GM12878 (cell line): ENCODE data around the gene DIABLO. TPM values are rescaled to one million over a fixed set of nuclear protein-coding genes. Genes with fewer than 3 reads are reported as not detected.

ENCODE experiments used
- ATAC-seq: fragments of 200-7000 bp; cut with Tn5 transposase; 3 replicates; pipeline ENCODE4 v1.9.1; 2020; ENCODE audit warnings: mild to moderate bottlenecking, moderate library complexity
- BruUV-seq: library from RNA; stranded (reverse); fragments of 400-500 nt; replicated peaks from 2 replicates; lab custom pipeline; 2021; lab: Mats Ljungman, UMichigan
- CTCF ChIA-PET: fragments of 300-600 bp; sonication (Branson Sonifier 250); formaldehyde crosslinking; extraction: SDS; loops from one replicate; lab custom pipeline; 2021; ENCODE audit warnings: inconsistent platforms; lab: Yijun Ruan, JAX
- POLR2A ChIA-PET: fragments of 350-600 bp; formaldehyde crosslinking; extraction: SDS; loops from one replicate; lab custom pipeline; 2021; ENCODE audit warnings: inconsistent platforms; lab: Charles Lee
- RAD21 ChIA-PET: fragments of 300-600 bp; sonication (Branson Sonifier 250); formaldehyde crosslinking; loops from one replicate; lab custom pipeline; 2023; ENCODE audit warnings: antibody characterized with exemption; ENCODE audit not compliant: unreplicated experiment; lab: Charles Lee
- SMC1A ChIA-PET: fragments of 300-600 bp; sonication (Branson Sonifier 250); formaldehyde crosslinking; loops from one replicate; lab custom pipeline; 2023; ENCODE audit not compliant: unreplicated experiment, uncharacterized antibody; lab: Charles Lee
- DNase-seq: peaks from one replicate; pipeline ENCODE4 v3.0.0-alpha.2; 2011; ENCODE audit warnings: low read depth, low spot score
- FAIRE-seq: peaks from 3 replicates; lab custom pipeline; 2011; peaks lifted over from hg19 to GRCh38; lab: Jason Lieb, UNC
- H2AFZ ChIP-seq: 2 replicates; pipeline ENCODE4 v1.6.0; 2011; ENCODE audit warnings: low read depth, low read length, control low read depth; ENCODE audit not compliant: control insufficient read depth
- H3K27ac ChIP-seq: 2 replicates; pipeline ENCODE4 v1.5.1; 2011; ENCODE audit warnings: control low read depth; ENCODE audit not compliant: control insufficient read depth, insufficient read depth
- H3K27me3 ChIP-seq, 2 experiments: replicated peaks in 1 of 2; 2 replicates each; pipeline versions ENCODE4 v1.6.0 to v1.6.1; 2011; ENCODE audit warnings: low read length in 1 of 2; ENCODE audit not compliant: control insufficient read depth in 2 of 2, insufficient read depth in 2 of 2
- H3K36me3 ChIP-seq, 2 experiments: 2 replicates each; pipeline ENCODE4 v1.5.1; 2011; ENCODE audit warnings: low read length in 1 of 2; ENCODE audit not compliant: control insufficient read depth in 2 of 2, insufficient read depth in 2 of 2
- H3K4me1 ChIP-seq: 2 replicates; pipeline ENCODE4 v1.6.1; 2011; ENCODE audit warnings: mild to moderate bottlenecking, low read length, moderate library complexity, mixed read lengths; ENCODE audit not compliant: control insufficient read depth, insufficient read depth
- H3K4me2 ChIP-seq: 2 replicates; pipeline ENCODE4 v1.6.0; 2011; ENCODE audit warnings: control low read depth; ENCODE audit not compliant: control insufficient read depth, insufficient read depth
- H3K4me3 ChIP-seq: fragments of 200-600 bp; sonication (generic); 2 replicates; pipeline ENCODE4 v1.5.1; 2016
- H3K79me2 ChIP-seq: 2 replicates; pipeline ENCODE4 v1.6.0; 2011; ENCODE audit warnings: low read length; ENCODE audit not compliant: control insufficient read depth, insufficient read depth
- H3K9ac ChIP-seq: 2 replicates; pipeline ENCODE4 v1.8.0; 2011; ENCODE audit warnings: low read length, control low read depth, mixed read lengths; ENCODE audit not compliant: control insufficient read depth, insufficient read depth
- H3K9me3 ChIP-seq: replicated peaks from 3 replicates; pipeline ENCODE4 v1.5.1; 2011; ENCODE audit warnings: mild to moderate bottlenecking, low read length; ENCODE audit not compliant: control insufficient read depth, insufficient read depth
- H4K20me1 ChIP-seq: 2 replicates; pipeline ENCODE4 v1.6.0; 2011; ENCODE audit not compliant: control insufficient read depth, insufficient read depth
- CREB1 ChIP-seq: IDR thresholded peaks from 2 replicates; pipeline ENCODE4 v1.6.1; 2012; ENCODE audit warnings: low read depth, mild to moderate bottlenecking, inconsistent platforms
- KAT2A ChIP-seq: conservative IDR thresholded peaks from 2 replicates; pipeline ENCODE4 v1.6.1; 2011; ENCODE audit warnings: low read depth, low read length; ENCODE audit not compliant: control insufficient read depth
- NFXL1 ChIP-seq: fragments of 450-650 bp; IDR thresholded peaks from 2 replicates; pipeline ENCODE4 v1.6.1; 2017; ENCODE audit warnings: antibody characterized with exemption, mild to moderate bottlenecking, borderline replicate concordance
- NR2F1 ChIP-seq: fragments of 450-650 bp; conservative IDR thresholded peaks from 2 replicates; pipeline ENCODE4 v1.6.1; 2017; ENCODE audit warnings: mild to moderate bottlenecking
- PAX5 ChIP-seq: IDR thresholded peaks from 2 replicates; pipeline ENCODE4 v1.6.1; 2011; ENCODE audit warnings: low read depth, low read length, borderline replicate concordance
- RAD51 ChIP-seq: fragments of 450-650 bp; IDR thresholded peaks from 2 replicates; pipeline ENCODE4 v1.6.1; 2016; ENCODE audit warnings: moderate library complexity, mild to moderate bottlenecking, inconsistent platforms
- WGBS: methylation state at CpG from one replicate; pipeline ENCODE4 v1.1.6; 2016; ENCODE audit warnings: low lambda C conversion rate; ENCODE audit not compliant: insufficient replicate concordance, insufficient coverage; ENCODE audit errors: missing lambda C conversion rate; 5-methylcytosine and 5-hydroxymethylcytosine counted together
- in situ Hi-C: fragments of 300-500 bp; cut with MboI; formaldehyde crosslinking; loops from 9 replicates; pipeline ENCODE4 v1.14.3; 2018; ENCODE audit warnings: mixed read lengths
- intact Hi-C: fragments of 100-400 bp; cut with micrococcal nuclease; formaldehyde crosslinking; loops from one replicate; pipeline ENCODE4 v1.14.2; 2022; ENCODE audit not compliant: unreplicated experiment
- polyA plus RNA-seq, 11 experiments: library from polyadenylated mRNA; depleted of rRNA in 4 of 11; unstranded in 6 of 11; stranded (reverse) in 5 of 11; fragments of >200 nt; fragmentation: Nextera tagmentation in 4 of 11; fragmentation: Illumina TruSeq in 1 of 11; extraction: Ambion mirVana in 4 of 11; extraction: Trizol in 1 of 11; gene quantifications; 1 replicate in 1 of 11; 2 replicates in 10 of 11; pipeline versions ENCODE4 v1.2.1 to v1.2.3, GENCODE V29; 2011 to 2016; ENCODE audit warnings: inconsistent platforms in 2 of 11, missing spikeins in 2 of 11, low read depth in 1 of 11
- total RNA-seq, 4 experiments: library from RNA; depleted of rRNA in 3 of 4; stranded (reverse); fragments of >200 nt in 3 of 4; fragmentation: Illumina TruSeq in 1 of 4; extraction: Trizol in 1 of 4; gene quantifications; 2 replicates each; pipeline versions ENCODE4 v1.2.1 to v1.2.3, GENCODE V29; 2013 to 2021
- TF ChIP-seq, protein P1 (sequence below): IDR thresholded peaks from 2 replicates; pipeline ENCODE4 v1.6.1; 2011; ENCODE audit warnings: low read depth, mild to moderate bottlenecking, low read length, moderate library complexity, borderline replicate concordance; ENCODE audit errors: extremely low read depth
- TF ChIP-seq, protein P2 (sequence below): IDR thresholded peaks from 2 replicates; pipeline ENCODE4 v1.6.1; 2011; ENCODE audit warnings: mild to moderate bottlenecking, low read depth, low read length, moderate library complexity; ENCODE audit not compliant: insufficient replicate concordance
- TF ChIP-seq, protein P3 (sequence below): IDR thresholded peaks from 2 replicates; pipeline ENCODE4 v1.6.1; 2012; ENCODE audit warnings: improper control_type of control experiment, low read depth, low read length; ENCODE audit not compliant: insufficient replicate concordance

The DIABLO gene
- total and polyA plus RNA-seq, 10 of the 15 experiments (the other 5 are each of a cell fraction or from before 2014, with no cell fraction given) = 18.3 to 69.9 (median 46.2) TPM

DNA sequence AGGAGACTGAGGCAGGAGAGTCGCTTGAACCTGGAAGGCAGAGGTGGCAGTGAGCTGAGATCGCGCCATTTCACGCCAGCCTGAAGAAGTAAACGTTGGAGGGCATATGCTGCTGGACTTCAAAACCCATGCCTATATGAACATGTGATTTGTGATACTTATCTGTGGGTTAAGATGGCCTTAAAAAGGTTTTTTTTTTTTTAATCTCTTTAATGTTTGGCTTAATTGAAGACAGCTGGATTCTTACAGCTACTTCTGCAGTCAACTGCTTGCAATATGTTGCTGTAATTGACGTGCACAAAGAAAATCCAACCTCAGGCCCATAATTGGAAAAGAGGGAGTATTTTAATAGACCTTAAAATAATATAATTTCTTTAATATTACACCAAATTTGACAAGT is 23.8 kb downstream of the DIABLO start:
- ATAC-seq = no peak
- Histone ChIP-seq H3K4me1 (no peaks in the 10 kb centered on the region), H3K27ac (no peak overlapping the region), H3K9ac (no peak overlapping the region), H3K27me3 (peaks cover 0 to 5% of the 10 kb centered on the region in 2 experiments; a peak in 3 of 4 replicates), H2AFZ (no peak overlapping the region), H3K4me3 (no peak overlapping the region), H3K9me3 (no peaks in the 10 kb centered on the region; the same call in 2 of the 3 replicates), H3K36me3 (peaks cover 0 to 3% of the 10 kb centered on the region in 2 experiments; a peak in 2 of 4 replicates), H3K79me2 (no peaks in the 10 kb centered on the region), H4K20me1 (no peaks in the 10 kb centered on the region; the same call in 1 of the 2 replicates), H3K4me2 (no peak overlapping the region)
- ChIA-PET CTCF (interaction anchor here (1.1 kb wide), 1 partner anchor 14 kb away, joined by 3 read pairs; no protein-coding TSS in a partner anchor), POLR2A (no interaction called here), SMC1A (no interaction called here), RAD21 (no interaction called here)
- BruUV-seq = no TSS peak
- intact Hi-C loops (no loop called here), in situ Hi-C loops (no loop called here)
- 84% methylated on average over 6 of the region's 6 CpGs for WGBS
- no peak for FAIRE-seq
- TF ChIP-seq, protein P1, sequence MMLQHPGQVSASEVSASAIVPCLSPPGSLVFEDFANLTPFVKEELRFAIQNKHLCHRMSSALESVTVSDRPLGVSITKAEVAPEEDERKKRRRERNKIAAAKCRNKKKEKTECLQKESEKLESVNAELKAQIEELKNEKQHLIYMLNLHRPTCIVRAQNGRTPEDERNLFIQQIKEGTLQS = no peak
- TF ChIP-seq NFXL1 (no peak), NR2F1 (no peak), PAX5 (no peak), KAT2A (no peak), RAD51 (no peak), CREB1 (no peak)
- TF ChIP-seq, protein P2, sequence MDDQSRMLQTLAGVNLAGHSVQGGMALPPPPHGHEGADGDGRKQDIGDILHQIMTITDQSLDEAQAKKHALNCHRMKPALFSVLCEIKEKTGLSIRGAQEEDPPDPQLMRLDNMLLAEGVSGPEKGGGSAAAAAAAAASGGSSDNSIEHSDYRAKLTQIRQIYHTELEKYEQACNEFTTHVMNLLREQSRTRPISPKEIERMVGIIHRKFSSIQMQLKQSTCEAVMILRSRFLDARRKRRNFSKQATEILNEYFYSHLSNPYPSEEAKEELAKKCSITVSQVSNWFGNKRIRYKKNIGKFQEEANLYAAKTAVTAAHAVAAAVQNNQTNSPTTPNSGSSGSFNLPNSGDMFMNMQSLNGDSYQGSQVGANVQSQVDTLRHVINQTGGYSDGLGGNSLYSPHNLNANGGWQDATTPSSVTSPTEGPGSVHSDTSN = no peak
- TF ChIP-seq, protein P3, sequence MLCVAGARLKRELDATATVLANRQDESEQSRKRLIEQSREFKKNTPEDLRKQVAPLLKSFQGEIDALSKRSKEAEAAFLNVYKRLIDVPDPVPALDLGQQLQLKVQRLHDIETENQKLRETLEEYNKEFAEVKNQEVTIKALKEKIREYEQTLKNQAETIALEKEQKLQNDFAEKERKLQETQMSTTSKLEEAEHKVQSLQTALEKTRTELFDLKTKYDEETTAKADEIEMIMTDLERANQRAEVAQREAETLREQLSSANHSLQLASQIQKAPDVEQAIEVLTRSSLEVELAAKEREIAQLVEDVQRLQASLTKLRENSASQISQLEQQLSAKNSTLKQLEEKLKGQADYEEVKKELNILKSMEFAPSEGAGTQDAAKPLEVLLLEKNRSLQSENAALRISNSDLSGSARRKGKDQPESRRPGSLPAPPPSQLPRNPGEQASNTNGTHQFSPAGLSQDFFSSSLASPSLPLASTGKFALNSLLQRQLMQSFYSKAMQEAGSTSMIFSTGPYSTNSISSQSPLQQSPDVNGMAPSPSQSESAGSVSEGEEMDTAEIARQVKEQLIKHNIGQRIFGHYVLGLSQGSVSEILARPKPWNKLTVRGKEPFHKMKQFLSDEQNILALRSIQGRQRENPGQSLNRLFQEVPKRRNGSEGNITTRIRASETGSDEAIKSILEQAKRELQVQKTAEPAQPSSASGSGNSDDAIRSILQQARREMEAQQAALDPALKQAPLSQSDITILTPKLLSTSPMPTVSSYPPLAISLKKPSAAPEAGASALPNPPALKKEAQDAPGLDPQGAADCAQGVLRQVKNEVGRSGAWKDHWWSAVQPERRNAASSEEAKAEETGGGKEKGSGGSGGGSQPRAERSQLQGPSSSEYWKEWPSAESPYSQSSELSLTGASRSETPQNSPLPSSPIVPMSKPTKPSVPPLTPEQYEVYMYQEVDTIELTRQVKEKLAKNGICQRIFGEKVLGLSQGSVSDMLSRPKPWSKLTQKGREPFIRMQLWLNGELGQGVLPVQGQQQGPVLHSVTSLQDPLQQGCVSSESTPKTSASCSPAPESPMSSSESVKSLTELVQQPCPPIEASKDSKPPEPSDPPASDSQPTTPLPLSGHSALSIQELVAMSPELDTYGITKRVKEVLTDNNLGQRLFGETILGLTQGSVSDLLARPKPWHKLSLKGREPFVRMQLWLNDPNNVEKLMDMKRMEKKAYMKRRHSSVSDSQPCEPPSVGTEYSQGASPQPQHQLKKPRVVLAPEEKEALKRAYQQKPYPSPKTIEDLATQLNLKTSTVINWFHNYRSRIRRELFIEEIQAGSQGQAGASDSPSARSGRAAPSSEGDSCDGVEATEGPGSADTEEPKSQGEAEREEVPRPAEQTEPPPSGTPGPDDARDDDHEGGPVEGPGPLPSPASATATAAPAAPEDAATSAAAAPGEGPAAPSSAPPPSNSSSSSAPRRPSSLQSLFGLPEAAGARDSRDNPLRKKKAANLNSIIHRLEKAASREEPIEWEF = no peak
- no peak for DNase-seq
